Cardiac ventricle fibroblast (primary cell): ENCODE data around the gene FBLN5. TPM values are rescaled to one million over a fixed set of nuclear protein-coding genes. Genes with fewer than 3 reads are reported as not detected.

Experiments
- total RNA-seq: library from RNA; depleted of rRNA; stranded (reverse); fragments of >200 nt; gene quantifications from 2 replicates; pipeline ENCODE4 v1.2.3, GENCODE V29; 2015

FBLN5 gene
- total RNA-seq, result 124 and 131 TPM in 2 replicates

GRCh38 chr14:91947475-91948184 is at the start of gene FBLN5:
Gene FBLN5, minus strand, starts transcription at chr14:91947694. Its CDS starts 465 bp downstream, at chr14:91947229.

GRCh38 chr14:91867316-91867988 is 80.0 kb downstream of the FBLN5 start, which contains the start of gene TC2N:
Gene TC2N, minus strand, starts transcription at chr14:91867536. Its CDS starts 53,767 bp downstream, at chr14:91813769.

Other genes with a start within 250 kb of the FBLN5 start
- not detected in 2 replicates for gene CATSPERB, start 215.6 kb downstream of the FBLN5 start, total RNA-seq
- 2.2 and 3.6 TPM in 2 replicates for gene TC2N, start 80.2 kb downstream of the FBLN5 start, total RNA-seq
- 15.9 and 20.8 TPM in 2 replicates for gene TRIP11, start 92.4 kb upstream of the FBLN5 start, total RNA-seq
- gene ATXN3, start 158.9 kb upstream of the FBLN5 start, total RNA-seq, result 15.0 and 33.3 TPM in 2 replicates
- 380 and 511 TPM in 2 replicates for gene NDUFB1, start 174.0 kb upstream of the FBLN5 start, total RNA-seq
- 25.3 and 36.4 TPM in 2 replicates for gene CPSF2, start 174.3 kb upstream of the FBLN5 start, total RNA-seq